AG09309 (cell line): ENCODE results near the gene WDR5.

Experiments
- DNase-seq: peaks from one replicate; pipeline ENCODE4 v3.0.0-alpha.2; 2010; ENCODE audit warnings: low read depth
- H3K4me3 ChIP-seq: 2 replicates; pipeline ENCODE4 v1.5.1; 2011; ENCODE audit warnings: mild to moderate bottlenecking, low read depth, low read length, moderate library complexity; ENCODE audit not compliant: control insufficient read depth
- CTCF ChIP-seq: IDR thresholded peaks from 2 replicates; pipeline ENCODE4 v1.5.1; 2011; ENCODE audit warnings: mild to moderate bottlenecking, low read depth, low read length, inconsistent platforms; ENCODE audit not compliant: insufficient read depth, control insufficient read depth; ENCODE audit errors: missing control alignments

The WDR5 gene

GRCh38 chr9:134173127-134174072 lies 37.5 kb downstream of the WDR5 start:
- no peak for TF ChIP-seq CTCF
- H3K4me3 ChIP-seq, result no peak overlapping the region
- no peak for DNase-seq

GRCh38 chr9:134174073-134174449 lies 38.2 kb downstream of the WDR5 start:
- H3K4me3 ChIP-seq, result no peak overlapping the region
- no peak for TF ChIP-seq CTCF
- DNase-seq, result no peak

- TF ChIP-seq CTCF, result no peak
- no peak overlapping the region for H3K4me3 ChIP-seq
- no peak for DNase-seq
Observed at GRCh38 chr9:134174526-134175290, 38.8 kb downstream of the WDR5 start.

GRCh38 chr9:134175291-134175807 lies 39.5 kb downstream of the WDR5 start:
- no peak overlapping the region for H3K4me3 ChIP-seq
- DNase-seq, result no peak
- TF ChIP-seq CTCF, result no peak

GRCh38 chr9:134175808-134176598 lies 40.1 kb downstream of the WDR5 start:
- no peak for TF ChIP-seq CTCF
- DNase-seq, result no peak
- H3K4me3 ChIP-seq, result no peak overlapping the region

- no peak for DNase-seq
- no peak for TF ChIP-seq CTCF
- no peak overlapping the region for H3K4me3 ChIP-seq
Observed at GRCh38 chr9:134176599-134176968, 40.7 kb downstream of the WDR5 start.
